Fibroblast of skin of right quadriceps (primary cell): ENCODE results near the gene CABLES2.

Experiments
- DNase-seq: peaks from one replicate; pipeline ENCODE4 v3.0.0-alpha.2; 2013

Gene CABLES2

DNA sequence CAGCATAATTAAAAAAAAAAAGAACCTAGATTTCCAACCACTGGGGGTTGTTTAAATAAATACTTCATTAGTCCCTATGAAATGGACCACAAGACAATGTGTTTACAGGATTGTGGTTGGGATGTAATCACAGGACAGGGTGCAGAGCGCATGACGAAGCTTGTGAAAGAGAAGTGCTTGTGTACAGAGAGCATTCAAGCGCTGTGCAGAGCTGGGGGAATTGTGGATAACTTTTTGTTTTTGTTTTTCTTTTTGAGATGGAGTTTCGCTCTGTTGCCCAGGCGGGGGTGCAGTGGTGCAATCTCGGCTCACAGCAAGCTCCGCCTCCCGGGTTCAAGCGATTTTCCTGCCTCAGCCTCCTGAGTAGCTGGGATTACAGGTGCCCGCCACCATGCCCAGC is 62.3 kb downstream of the CABLES2 start:
- DNase-seq, result no peak

DNA sequence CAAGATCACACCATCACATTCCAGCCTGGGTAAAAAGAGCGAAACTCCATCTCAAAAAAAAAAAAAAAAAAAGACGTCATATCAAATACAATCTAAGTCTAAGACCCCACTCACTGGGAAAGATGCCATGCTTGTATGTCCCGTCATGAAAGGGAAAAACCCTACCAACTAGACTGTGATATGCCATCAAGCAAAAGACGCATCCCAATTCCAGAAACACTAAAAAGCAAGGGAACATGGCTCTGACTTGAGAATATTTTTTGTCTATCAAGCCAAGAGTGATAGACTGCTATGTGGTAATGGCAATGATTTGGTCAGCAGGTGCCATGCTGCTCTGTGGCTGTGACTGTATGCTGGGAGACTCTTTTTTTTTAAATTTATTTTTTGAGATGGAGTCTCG is 63.0 kb downstream of the CABLES2 start:
- no peak for DNase-seq

DNA sequence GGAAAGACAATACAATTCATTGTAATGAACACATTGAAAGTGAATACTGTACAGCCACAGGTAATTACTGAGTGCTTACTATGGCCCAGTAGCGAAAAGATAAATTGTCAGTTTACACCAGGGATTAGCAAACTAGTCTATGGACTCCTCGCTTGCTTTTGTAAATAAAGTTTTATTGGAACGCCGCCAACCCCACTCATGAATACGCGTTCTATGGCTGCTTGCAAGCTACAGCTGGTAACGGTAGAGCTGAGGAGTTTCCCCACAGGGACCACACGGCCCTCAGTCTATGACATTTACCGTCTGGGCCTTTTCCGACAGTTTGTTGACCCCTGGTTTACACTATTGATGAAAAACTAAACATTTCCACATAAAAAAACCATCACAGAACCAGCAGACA is 64.2 kb downstream of the CABLES2 start:
- DNase-seq, result no peak

DNA sequence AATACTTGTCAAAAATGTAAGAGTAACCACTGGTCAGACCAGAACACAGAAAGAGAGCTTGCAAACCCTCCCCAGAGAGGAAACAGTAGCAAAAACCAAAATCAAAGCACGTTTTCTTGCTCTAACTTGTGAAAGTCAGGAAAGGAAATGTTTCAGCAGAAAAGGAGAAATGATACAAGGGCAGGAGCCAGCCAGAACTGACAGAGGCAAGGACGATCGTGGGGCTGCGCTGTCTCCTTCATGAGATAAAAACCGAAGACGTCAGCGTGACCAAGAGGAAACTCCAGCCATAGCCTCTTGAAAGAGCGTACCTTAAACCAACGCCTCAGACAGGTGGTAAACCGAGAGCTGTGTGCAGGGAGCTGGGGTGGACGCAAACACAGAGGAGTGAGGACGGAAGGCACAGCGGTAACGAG is 67.4 kb downstream of the CABLES2 start:
- no peak for DNase-seq
